ENCODE measurements around the gene TICRR. TPM values are rescaled to one million over a fixed set of nuclear protein-coding genes. Genes with fewer than 3 reads are reported as not detected.
A peak's percentile ranks its signal among the peaks of the same experiment; 100 is the strongest.

TICRR gene
- total and polyA plus RNA-seq, 2 of the 4 experiments (the other 2 are of a cell fraction), result 3.0 to 4.2 TPM

DNA sequence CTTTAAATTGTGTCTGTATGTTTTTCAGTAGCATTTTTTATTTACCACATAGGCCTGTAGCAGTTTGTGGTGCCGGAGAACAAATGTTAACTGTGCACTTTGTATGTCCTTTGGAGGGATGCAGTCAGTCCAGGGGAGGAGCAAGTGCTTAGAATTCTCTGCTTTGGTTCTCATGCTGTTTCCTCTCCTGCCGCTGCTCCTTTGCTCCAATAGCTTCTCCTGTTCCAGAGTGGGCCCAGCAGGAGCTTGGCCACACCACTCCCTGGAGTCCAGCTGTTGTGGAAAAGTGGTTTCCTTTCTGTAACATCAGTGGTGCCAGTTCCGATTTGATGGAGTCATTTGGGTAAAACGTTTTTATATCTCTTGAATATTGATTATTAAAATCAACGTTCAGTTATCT is 16.6 kb downstream of the TICRR start:
- H3K4me3 ChIP-seq (ENCODE audit: insufficient read depth, low read depth, low read length), result no peak overlapping the region
- H2BK15ac ChIP-seq (ENCODE audit: low read depth, low read length), result no peak overlapping the region
- no peak overlapping the region for H3K4ac ChIP-seq (ENCODE audit: low read depth, low read length)
- H3K18ac ChIP-seq (ENCODE audit: low read depth, low read length), result no peak overlapping the region
- no peak for DNase-seq
- H3K9ac ChIP-seq (ENCODE audit: low read depth, low read length), result no peak overlapping the region
- no peak overlapping the region for H3K56ac ChIP-seq (ENCODE audit: extremely low read depth, insufficient read depth, low read length)
- TF ChIP-seq MAFK (IDR thresholded peaks at IDR 0.05; ENCODE audit: low read depth, low read length) (no peak), RCOR1 (IDR thresholded peaks at IDR 0.05; ENCODE audit: insufficient replicate concordance, low read length) (no peak), NFE2L2 (IDR thresholded peaks at IDR 0.05; ENCODE audit: low read depth, low read length) (no peak), BHLHE40 (IDR thresholded peaks at IDR 0.05; ENCODE audit: low read depth, low read length) (no peak), RFX5 (IDR thresholded peaks at IDR 0.05; ENCODE audit: low read depth, low read length) (no peak), FOS (IDR thresholded peaks at IDR 0.05; ENCODE audit: low read depth, low read length) (no peak), RAD21 (IDR thresholded peaks at IDR 0.05; ENCODE audit: low read length) (no peak), CEBPB (IDR thresholded peaks at IDR 0.05; ENCODE audit: low read depth, low read length) (no peak), SMC3 (IDR thresholded peaks at IDR 0.05; ENCODE audit: low read depth, low read length) (no peak), MXI1 (IDR thresholded peaks at IDR 0.05; ENCODE audit: borderline replicate concordance, low read depth, low read length) (no peak), POLR2A (IDR thresholded peaks at IDR 0.05; ENCODE audit: low read depth, low read length) (no peak), MAZ (IDR thresholded peaks at IDR 0.05; ENCODE audit: borderline replicate concordance, low read depth, low read length) (no peak), CHD1 (IDR thresholded peaks at IDR 0.05; ENCODE audit: low read depth, low read length) (no peak)
- TF ChIP-seq, protein P1, sequence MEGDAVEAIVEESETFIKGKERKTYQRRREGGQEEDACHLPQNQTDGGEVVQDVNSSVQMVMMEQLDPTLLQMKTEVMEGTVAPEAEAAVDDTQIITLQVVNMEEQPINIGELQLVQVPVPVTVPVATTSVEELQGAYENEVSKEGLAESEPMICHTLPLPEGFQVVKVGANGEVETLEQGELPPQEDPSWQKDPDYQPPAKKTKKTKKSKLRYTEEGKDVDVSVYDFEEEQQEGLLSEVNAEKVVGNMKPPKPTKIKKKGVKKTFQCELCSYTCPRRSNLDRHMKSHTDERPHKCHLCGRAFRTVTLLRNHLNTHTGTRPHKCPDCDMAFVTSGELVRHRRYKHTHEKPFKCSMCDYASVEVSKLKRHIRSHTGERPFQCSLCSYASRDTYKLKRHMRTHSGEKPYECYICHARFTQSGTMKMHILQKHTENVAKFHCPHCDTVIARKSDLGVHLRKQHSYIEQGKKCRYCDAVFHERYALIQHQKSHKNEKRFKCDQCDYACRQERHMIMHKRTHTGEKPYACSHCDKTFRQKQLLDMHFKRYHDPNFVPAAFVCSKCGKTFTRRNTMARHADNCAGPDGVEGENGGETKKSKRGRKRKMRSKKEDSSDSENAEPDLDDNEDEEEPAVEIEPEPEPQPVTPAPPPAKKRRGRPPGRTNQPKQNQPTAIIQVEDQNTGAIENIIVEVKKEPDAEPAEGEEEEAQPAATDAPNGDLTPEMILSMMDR (conservative IDR thresholded peaks at IDR 0.05; ENCODE audit: low read depth, low read length), result no peak
- TF ChIP-seq, protein P2, sequence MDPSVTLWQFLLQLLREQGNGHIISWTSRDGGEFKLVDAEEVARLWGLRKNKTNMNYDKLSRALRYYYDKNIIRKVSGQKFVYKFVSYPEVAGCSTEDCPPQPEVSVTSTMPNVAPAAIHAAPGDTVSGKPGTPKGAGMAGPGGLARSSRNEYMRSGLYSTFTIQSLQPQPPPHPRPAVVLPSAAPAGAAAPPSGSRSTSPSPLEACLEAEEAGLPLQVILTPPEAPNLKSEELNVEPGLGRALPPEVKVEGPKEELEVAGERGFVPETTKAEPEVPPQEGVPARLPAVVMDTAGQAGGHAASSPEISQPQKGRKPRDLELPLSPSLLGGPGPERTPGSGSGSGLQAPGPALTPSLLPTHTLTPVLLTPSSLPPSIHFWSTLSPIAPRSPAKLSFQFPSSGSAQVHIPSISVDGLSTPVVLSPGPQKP (IDR thresholded peaks at IDR 0.05; ENCODE audit: borderline replicate concordance, low read depth, low read length), result no peak
- TF ChIP-seq, protein P3, sequence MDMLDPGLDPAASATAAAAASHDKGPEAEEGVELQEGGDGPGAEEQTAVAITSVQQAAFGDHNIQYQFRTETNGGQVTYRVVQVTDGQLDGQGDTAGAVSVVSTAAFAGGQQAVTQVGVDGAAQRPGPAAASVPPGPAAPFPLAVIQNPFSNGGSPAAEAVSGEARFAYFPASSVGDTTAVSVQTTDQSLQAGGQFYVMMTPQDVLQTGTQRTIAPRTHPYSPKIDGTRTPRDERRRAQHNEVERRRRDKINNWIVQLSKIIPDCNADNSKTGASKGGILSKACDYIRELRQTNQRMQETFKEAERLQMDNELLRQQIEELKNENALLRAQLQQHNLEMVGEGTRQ (IDR thresholded peaks at IDR 0.05; ENCODE audit: low read depth, low read length), result no peak
- POLR2A ChIA-PET (ENCODE audit: unreplicated experiment), result no interaction called here
- no peaks in the 10 kb centered on the region for H4K20me1 ChIP-seq (ENCODE audit: insufficient read depth, low read length)
- H3K9me3 ChIP-seq (ENCODE audit: control insufficient read depth, insufficient read depth, low read length), result no peaks in the 10 kb centered on the region
- no peak overlapping the region for H3K14ac ChIP-seq (replicated peaks; ENCODE audit: low read depth, low read length)
- H2AFZ ChIP-seq (replicated peaks; ENCODE audit: low read length, poor library complexity), result peak overlapping the region; percentile 58
- no peak overlapping the region for H4K5ac ChIP-seq (ENCODE audit: low read depth, low read length)
- no peak overlapping the region for H2BK5ac ChIP-seq (ENCODE audit: low read depth, low read length, poor library complexity, severe bottlenecking)
- no peak overlapping the region for H4K8ac ChIP-seq (ENCODE audit: low read depth in 2 of 2, low read length in 2 of 2)
- H3K4me1 ChIP-seq (ENCODE audit: control insufficient read depth, insufficient read depth, low read length), result peaks cover 8% of the 10 kb centered on the region
- ATAC-seq (ENCODE audit: low read depth), result no peak
- no CpG with 5 or more reads among the region's 5 CpGs for whole genome bisulfite sequencing, 2 experiments (ENCODE audit: extremely low coverage in 2 of 2, insufficient read length in 1 of 2)
- peaks cover 15% of the 10 kb centered on the region for H3K9me1 ChIP-seq (ENCODE audit: insufficient read depth, low read length)
- in situ Hi-C loops (cut with MboI; ENCODE audit: low sequenced_read_pairs), result no loop called here
- peaks cover 25 to 34% of the 10 kb centered on the region in 2 experiments for H3K79me1 ChIP-seq (ENCODE audit: low read depth in 1 of 2, low read length in 2 of 2)
- intact Hi-C loops (cut with micrococcal nuclease), result no loop called here
- H3K27ac ChIP-seq (ENCODE audit: insufficient read depth, low read length), result no peak overlapping the region
- dilution Hi-C loops (cut with HindIII; ENCODE audit: low sequenced_read_pairs, unreplicated experiment), result no loop called here
- H3K4me2 ChIP-seq (ENCODE audit: low read depth, low read length), result no peak overlapping the region
- peaks cover 8% of the 10 kb centered on the region for H3K36me3 ChIP-seq (ENCODE audit: control insufficient read depth, insufficient read depth, low read length)
- CTCF ChIA-PET, result interaction anchor here (1.0 kb wide), 1 partner anchor 9 kb away, joined by 4 read pairs; no protein-coding TSS in a partner anchor
- H2AK5ac ChIP-seq (ENCODE audit: low read depth, low read length), result no peak overlapping the region
- no TSS peak for BruUV-seq (replicated peaks)
- no peak overlapping the region for H2BK120ac ChIP-seq (ENCODE audit: low read depth, low read length)
- H3K23ac ChIP-seq (ENCODE audit: low read depth, low read length), result no peak overlapping the region
- no peak overlapping the region for H2BK20ac ChIP-seq (ENCODE audit: low read depth, low read length)
- H4K91ac ChIP-seq (ENCODE audit: insufficient read depth, low read depth, low read length), result no peak overlapping the region
- no peaks in the 10 kb centered on the region for H3K27me3 ChIP-seq (ENCODE audit: control insufficient read depth, insufficient read depth, low read length)
- H2AK9ac ChIP-seq (replicated peaks; ENCODE audit: low read depth, low read length, poor library complexity), result no peak overlapping the region
